Daoy (cell line): Measurements from ENCODE around the gene HTR4. TPM values are rescaled to one million over a fixed set of nuclear protein-coding genes. Genes with fewer than 3 reads are reported as not detected.
"Not testable (repeated sequence)": the region's sequence is repeated elsewhere in the genome, so short reads cannot be mapped to it uniquely, and the experiment has no call there.

Experiments
- DNase-seq: peaks from one replicate; pipeline ENCODE4 v3.0.0-alpha.2; 2015; ENCODE audit warnings: low read depth
- total RNA-seq: library from RNA; depleted of rRNA; stranded (reverse); fragments of >200 nt; shearing (Covaris generic); gene quantifications from 2 replicates; pipeline ENCODE4 v1.2.3, GENCODE V29; 2014

The HTR4 gene
- total RNA-seq, 1 experiment from 2014 or later, result not detected

DNA sequence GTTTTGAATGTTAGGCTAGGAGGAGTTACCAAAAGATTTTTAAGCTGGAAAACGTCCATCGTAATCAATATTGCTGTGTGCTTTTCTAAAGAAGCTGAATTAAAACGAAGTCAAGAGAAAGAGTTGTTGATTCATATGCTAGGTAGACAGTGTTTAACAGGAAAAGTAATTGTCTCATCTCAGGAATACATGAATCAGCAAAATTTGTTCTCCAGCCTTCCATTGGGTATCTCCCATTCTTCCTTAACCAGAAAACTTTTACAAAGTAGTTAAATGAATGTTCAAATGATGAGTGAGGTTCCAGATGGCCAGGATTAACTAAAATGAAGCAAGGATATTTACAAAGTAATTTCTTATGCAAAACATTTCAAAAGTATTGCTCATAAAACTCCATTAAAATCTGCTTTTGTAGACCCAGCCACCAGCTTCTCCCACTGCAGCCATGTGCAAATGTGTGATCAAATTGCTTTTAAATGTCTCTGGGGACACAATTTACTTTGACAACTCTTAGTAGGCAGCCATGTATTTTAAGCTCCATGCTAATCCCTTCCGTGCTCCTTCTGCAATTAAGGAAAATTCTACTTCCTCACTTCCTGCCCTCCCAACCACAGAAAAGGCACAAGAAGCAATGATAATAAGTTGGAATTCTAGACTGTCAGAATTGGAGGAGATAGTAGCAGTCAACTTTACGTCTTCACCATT, 121.2 kb downstream of the HTR4 start:
- no peak for DNase-seq

DNA sequence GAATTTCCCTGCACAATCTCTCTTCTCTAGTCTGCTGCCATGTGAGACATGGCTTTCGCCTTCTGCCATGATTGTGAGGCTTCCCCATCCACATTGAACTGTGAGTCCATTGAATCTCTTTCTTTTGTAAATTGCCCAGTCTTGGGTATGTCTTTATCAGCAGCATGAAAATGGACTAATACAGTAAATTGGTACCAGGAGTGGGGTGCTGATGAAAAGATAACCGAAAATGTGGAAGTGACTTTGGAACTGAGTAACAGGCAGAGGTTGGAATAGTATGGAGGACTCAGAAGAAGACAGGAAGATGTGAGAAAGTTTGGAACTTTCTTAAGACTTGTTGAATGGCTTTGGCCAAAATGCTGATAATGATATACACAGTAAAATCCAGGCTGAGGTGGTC, 124.9 kb downstream of the HTR4 start:
- DNase-seq, result not testable (repeated sequence)

DNA sequence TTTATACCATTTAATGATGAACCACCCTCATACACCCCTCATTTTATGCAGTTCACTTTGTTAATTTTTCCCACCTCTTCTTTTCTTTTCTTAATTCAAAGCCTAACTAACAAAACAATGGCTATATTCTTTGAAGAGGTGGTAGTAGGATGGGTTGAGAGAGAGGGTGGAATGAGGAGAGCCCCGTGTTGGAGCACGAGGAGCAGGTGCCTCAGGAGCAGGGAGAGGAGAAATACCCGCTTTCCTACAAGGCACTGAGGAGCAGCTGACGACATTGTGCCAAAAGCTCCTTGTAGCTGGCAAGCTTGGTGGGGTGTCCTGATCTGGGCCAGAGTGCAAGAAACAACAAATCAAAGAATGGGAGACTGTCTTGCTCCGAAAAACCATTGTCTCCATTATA, 129.6 kb downstream of the HTR4 start:
- DNase-seq, result no peak

DNA sequence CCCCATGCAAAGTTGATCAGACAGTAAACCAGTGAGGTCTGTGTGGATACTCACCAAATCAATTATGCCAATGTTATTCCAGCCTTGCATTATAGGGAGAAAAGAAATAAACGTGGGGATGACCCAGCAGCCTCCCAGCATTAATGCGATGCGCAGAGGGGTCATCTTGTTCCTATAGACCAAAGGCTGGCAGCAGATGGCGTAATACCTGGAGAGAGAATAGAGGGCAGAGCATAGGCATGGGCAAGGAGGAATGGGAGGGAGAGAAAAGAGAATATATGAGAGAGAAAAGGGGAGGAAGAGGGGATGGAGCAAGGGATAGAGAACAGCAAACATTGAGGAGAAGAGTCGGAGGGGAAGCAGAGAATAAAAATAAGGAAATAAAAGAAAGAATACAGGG, 131.2 kb downstream of the HTR4 start:
- DNase-seq, result no peak

DNA sequence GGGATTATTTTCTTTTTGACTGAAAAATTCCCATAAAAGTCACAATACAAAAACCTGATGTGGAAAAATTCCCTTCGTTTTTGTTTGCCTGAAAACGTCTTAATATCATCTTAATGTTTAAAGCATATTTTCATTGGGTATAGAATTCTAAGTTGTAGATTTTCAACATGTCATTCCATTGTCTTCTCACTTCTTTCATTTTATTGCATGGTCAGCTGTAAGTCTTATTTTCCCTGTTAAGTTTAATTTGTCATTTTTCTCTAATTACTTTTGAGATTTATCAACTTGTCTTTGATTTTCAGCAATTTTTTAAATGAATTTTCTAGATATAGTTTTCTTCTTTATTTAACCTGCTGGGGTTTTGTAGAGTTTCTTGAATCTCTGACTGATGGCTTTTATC, 138.9 kb downstream of the HTR4 start:
- DNase-seq, result no peak

DNA sequence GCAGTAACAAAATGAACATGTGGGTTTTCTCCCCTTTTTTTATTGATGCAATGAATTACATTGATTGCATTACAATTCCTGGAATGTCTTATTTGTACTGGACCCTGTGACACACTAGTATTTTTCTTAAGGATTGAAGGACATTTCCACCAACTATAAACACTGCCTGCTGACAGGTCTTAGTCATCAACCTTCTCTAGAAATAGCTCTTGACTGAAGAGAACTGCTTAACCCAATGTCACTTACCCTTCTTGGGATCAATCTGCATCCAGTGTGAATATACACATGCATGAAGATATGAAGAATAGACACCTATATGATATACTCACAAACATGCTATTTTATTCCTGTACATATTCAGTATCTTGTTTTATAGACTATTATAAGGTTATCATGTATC, 140.0 kb downstream of the HTR4 start:
- DNase-seq, result no peak

DNA sequence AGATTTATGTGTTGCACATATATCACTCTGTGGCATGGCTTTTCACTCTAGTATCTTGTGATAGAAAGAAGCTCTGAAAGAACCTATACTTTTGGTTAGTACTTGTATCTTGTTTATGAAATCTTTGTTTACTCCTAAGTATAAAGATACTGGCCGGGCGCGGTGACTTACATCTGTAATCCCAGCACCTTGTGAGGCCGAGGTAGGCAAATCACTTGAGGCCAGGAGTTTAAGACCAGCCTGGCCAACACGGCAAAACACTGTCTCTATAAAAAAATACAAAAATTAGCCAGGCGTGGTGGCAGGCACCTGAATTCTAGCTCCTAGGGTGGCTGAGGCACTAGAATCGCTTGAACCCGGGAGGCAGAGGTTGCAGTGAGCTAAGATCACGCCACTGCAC, 141.8 kb downstream of the HTR4 start:
- no peak for DNase-seq

DNA sequence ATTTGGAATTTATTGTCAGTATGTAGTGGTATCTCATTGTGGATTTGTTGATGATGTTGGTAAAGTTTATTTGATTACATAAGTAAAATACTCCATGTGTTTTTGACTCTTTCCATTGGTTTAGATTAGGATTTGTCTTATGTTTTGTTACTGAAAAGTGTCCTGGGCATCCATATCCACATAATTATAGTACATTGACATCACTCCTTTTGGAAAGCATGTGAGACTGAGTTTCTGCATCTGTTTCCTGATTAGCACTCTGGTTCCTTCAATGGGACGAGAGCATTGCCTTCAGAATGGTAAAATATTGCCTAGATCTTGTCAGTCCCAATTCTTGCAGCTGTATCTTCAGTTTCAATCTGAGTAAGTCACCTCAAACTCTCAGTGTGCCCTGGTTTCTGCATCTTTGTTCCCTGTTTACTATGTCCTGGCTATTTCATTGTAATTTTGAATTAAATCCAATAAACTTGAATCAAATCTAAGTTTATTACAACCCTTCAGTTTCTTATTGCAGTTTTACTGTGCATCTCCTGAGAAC, 142.4 kb downstream of the HTR4 start:
- DNase-seq, result no peak

DNA sequence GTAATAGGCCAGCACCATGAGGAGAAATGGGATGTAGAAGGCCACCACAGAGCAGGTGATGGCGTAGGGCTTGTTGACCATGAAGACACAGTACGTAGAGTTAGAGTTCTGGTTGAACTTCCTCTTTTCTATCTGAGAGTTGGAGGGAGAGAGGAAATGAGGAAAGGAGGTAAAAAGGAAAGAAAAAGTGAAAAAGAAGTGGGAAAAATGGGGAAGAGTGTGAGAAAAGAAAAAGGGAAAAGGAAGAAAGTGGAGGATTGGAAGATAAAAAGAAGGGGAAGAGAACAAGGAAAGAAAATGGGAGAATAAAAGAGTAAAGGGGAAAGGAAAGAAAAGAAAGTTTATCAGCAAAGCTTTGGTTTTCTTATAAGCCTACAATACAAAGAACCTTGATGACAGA, 144.4 kb downstream of the HTR4 start:
- DNase-seq, result no peak

DNA sequence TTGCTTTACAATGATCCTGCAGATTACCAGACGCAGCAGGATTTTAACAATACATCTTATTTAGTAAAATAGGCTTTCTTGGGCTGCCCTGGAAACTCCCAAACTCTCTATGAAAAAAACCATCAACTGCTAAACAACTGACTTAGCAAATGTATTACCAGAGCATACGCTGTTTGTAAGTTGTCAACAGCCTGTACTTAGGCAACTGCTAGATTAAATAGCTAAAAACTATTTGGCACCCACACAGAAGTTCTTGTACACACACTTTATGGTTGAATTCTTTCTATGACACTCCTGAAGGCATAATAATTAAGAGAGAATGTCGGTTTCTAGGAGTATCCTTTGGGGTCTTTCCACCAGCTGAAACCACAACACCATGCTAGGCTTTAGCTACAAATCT, 146.7 kb downstream of the HTR4 start:
- DNase-seq, result no peak

DNA sequence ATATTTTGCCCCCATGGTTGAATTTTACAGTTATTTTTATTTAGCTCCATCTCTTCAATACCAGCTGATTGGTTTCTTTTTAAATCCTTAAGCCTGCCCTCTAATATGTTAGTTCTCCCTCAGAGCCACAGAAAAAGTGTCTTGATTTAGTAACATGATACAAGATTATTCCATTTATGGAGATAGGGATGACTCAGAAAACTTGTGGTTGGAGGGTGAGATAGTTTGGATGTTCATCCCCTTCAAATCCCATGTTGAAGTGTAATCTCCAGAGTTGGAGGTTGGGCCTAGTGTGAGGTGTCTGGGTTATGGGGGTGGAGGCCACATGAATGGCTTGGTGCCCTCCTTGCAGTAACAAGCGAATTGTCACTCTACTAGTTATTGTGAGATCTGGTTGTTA, 154.9 kb downstream of the HTR4 start:
- DNase-seq, result peak; percentile 7

DNA sequence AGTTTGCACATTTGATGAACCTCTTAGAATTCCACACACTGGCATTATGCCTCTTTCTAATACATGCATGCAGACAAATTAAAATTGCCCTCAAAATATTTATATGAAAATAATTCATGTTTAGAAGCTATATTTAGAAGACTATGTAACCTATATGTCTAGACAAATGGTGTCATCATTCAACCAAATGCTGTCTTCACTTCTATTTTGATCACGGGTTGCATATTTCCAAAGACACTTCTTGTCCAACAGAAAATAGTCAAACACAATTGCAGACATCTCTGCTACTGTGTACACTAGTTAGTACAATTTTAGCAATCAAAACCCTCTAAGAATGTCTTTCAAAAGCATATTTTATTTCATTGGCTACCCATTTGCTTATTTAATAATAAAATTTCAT, 156.6 kb downstream of the HTR4 start:
- no peak for DNase-seq

DNA sequence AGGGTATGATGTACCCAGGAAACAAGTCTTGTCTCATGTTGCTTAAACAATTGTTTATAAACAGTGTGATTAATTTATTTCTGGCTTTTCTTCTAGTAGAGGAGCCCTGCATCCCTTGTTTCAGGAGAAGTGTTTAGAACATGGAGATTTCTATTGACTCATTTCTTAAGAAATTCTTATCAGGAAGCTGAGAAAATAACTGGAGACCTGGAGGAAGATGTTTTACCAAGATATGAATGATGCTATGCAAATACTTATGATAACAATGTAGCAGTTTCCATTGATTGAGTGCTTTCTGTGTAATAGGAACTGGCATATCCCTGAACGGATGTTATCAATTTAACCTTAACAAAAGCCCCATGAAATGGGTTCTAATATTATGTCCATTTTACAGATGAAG, 162.0 kb downstream of the HTR4 start:
- no peak for DNase-seq

DNA sequence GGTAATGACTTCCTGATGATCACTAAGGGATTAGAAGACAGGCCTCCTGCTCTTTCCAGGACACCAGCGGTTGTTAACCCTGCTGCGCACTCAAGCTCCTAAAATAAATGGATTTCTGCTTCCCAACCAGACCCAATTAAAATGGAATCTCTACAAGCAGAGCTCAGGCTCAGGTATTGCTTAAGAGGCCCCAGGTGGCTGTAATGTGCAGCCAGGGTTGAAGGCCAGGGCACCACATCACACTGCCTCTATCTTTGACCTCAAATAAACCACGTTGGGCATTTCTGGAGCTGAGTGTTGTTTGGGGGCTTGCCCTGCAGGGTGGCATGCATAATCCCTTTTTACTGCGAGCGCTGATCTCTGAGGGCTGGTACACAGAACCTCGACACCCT, 162.5 kb downstream of the HTR4 start:
- no peak for DNase-seq

DNA sequence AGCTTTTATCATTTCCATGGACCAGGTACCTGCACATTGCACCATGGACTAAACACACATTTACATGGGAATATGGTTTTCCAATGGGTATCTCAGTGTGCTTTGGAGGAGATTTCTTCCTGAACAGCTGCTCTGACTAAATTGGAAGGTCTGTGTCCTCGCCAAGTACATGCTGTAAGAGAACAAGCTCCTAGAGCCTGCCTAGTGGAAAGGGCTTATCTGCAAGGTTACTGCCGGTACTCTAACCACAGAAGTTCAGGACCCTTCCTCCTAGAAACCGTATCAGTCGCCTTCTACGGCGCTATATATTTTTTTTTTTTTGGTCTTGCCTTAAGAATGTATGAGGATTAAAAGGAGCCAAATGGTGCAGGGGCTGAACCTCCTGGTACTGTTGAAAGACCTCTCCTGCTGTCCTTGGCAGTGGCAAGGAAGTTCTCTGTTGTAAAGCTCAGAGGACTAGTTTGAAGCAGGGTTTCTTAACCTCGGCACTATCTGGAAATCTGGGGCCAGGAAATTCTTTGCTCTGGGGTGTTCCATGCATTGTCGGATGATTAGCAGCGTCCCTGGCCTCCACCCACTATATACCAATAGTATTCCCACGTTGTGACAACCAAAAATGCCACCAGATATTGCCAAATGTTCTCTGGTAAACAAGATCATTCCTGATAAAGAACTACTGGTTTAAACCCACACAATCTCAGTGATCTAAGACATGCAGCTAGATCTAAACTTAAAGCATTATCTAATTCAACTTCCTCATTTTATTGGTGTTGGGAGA, 163.1 kb downstream of the HTR4 start:
- no peak for DNase-seq

DNA sequence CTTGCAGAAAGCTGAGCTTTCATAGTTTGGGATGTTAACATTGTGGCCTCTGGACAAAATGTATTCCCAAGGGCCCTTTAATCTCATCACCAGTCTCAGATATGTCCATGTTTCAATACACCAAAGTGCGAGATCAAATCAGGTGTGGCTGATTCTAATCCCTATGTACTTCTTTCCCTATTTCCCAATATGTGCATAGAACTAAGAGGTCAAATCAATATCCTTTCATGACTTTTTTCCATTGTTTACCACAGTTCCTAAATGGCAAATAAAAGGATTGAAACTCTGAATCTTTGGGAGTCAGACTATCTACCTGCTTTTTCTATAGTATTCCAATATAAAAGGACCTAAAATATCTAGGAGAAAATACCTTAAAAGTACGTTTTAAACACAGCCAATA, 165.6 kb downstream of the HTR4 start:
- DNase-seq, result no peak

DNA sequence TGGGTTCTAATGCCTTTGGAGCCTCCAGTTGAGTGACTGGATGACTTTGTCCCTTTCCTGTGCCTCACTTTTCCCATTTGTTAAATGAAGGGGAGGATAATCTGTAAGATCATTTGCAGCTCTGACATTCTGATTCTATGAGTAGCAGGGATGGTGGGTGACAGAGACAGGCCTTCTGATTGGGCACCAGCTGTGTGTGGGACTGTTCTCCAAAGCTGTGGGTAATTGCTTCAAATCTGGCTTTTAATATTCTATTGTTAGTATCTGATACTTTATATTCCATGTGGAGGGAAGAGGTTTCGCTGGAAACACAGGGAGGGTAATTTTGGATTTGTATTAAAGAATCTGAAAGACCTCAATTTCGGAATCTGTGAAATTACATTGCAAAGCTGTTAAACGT, 167.9 kb downstream of the HTR4 start:
- DNase-seq, result no peak

DNA sequence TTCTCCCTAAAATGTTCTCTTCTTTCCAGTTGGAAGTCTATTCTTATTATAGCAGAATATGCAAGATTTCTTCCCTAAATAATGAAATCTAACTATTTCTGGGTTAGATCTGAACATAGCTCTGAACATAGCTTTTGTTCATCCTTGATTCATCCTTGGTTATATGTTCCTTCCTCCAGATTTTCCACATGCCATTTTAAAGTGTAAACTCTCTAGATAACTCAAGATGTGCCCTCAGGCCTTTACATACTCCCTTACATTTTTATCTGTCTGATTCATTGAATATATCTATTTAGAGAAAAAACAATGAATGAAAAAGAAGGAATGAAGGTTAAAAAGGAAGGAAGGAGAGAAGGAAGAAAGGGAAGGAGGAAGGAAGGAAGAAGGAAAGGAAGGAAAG, 169.7 kb downstream of the HTR4 start:
- no peak for DNase-seq

DNA sequence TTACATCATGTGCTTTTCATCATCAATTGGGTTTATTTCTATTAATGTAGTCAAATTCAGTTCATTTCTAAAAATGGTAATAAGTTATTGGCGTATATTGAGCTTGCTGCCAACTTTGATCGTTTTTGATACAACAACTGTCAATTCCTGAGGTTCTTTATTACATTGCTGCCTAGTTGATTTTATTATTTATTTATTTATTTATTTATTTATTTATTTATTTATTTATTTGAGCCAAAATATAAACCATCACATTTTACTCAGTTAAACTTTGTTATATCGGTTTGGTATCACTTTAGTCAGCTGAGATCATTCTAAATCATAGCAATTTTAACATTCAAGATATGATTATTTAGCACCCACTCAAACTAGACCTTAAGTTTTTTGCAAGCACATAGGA, 170.6 kb downstream of the HTR4 start:
- no peak for DNase-seq

DNA sequence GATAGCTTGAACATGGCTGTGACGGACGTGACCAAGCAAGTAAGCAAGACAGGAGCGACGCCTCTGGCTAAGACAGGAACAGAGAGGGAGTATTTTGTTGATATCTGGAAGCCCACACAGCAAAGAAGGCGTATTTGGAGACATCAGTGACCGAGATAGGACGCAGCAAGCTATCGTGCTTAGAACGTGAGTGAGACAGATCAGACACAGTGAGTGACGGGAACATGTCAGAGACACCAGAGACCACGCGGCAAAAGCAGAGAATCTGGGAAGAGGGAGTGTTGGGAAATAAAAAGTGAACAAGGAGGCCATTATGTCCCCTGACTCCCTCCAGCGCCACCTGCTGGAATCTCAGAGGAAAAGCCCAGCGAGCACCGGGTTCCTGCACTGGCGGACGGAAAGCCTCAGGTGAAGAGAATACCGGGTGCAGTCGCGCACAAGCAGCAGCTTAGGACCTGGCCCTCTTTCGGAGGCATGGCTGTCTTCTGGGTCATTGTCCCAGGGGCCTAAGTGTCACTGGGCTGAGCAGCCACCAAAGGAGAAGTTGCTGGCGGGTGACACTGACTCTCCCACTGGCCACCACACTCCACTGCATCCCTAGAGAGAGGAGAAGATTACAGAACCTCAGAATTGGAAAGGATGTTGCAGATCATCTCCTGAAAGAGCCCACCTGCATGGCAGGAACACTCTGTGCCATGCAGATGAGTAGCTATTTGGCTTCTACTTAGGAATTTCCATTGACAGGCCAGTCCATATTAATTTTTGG, 171.4 kb downstream of the HTR4 start:
- DNase-seq, result peak; percentile 82

DNA sequence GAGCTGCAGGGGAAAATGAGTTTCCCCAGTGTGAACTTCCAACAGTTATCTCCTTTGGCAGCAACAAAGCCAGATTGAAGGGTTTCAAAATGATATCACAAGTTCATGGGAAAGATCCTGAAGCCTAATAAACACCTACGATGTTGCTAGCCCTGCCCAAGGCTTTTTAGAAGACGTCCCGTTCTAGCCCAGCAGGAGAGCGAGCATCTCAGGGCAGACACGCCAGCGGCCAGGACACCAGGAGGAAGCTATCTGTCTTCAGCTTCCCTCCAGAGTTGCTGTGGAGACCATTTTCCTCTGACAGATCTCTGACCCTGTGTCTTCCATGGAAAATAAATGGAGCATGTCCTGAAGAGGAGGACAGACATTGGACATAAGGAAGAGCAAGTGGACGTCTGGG, 172.1 kb downstream of the HTR4 start:
- DNase-seq, result no peak

DNA sequence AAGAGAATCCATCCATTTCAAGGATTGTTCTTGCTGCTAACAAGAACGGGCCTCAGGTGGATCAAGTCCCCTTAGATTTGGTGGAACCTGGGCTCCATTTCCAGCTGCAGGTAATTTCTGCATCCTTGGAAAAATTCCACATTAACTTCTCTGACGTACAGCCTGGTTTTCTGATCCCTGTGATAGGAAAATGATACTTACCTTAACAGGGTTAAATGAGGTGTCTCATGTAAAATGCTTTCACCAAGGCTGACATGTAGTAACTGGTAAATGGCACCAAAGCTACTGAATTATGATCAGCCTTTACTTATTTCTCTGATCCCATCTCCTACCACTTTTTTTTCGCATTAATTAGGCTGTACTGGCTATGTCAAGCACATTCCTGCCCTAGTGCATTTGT, 176.9 kb downstream of the HTR4 start:
- DNase-seq, result no peak

DNA sequence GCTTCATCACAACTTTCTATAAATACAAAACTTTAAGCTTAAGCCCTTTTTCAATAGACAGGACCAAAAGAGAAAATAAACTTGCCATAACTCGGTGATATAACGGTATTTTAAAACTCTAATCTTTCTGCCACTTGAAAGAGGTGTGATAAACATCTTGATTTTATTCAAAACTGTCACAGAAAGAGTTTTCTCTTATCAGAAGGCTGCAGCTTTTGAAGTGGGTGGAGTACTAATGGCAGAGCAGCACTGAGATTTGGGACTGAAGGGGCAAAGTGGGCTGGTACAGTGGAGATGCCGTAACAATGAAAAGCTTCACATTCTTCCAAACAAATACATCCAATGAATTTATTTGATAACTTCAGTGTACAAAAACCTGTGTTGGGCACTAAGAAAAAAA, 178.0 kb downstream of the HTR4 start:
- DNase-seq, result no peak
